Activated T-helper 1 cell treated with anti-CD3 and anti-CD28 coated beads, Interleukin-2, amount 50 U/mL, for 16 hours (primary cell): Measurements from ENCODE around the gene ATP5F1C.
"Not testable (repeated sequence)": the region's sequence is repeated elsewhere in the genome, so short reads cannot be mapped to it uniquely, and the experiment has no call there.

ENCODE experiments used
- DNase-seq, 2 donors: peaks; one replicate each; pipeline ENCODE4 v3.0.0-alpha.2; 2020; ENCODE audit warnings: low read depth in 1 of 2, low spot score in 1 of 2

The ATP5F1C gene

GRCh38 chr10:7787857-7788638 lies at the start of gene ATP5F1C, which contains the start of gene KIN:
ATP5F1C (plus strand) TSS chr10:7788177; CDS start chr10:7788208, 31 bp downstream.
KIN (minus strand) TSS chr10:7787993; CDS start chr10:7787933, 60 bp downstream.
- DNase-seq = peak; percentile 94 to 96

- no peak for DNase-seq
Observed at GRCh38 chr10:7738536-7739407, 49.2 kb upstream of the ATP5F1C start.

- no peak for DNase-seq
Observed at GRCh38 chr10:7744307-7744706, 43.7 kb upstream of the ATP5F1C start.

- DNase-seq = not testable (repeated sequence)
Observed at GRCh38 chr10:7748637-7749036, 39.3 kb upstream of the ATP5F1C start.

GRCh38 chr10:7750222-7750621 lies 37.8 kb upstream of the ATP5F1C start:
- no peak for DNase-seq

- no peak for DNase-seq
Observed at GRCh38 chr10:7752251-7752650, 35.7 kb upstream of the ATP5F1C start.

GRCh38 chr10:7755103-7755502 lies 32.9 kb upstream of the ATP5F1C start:
- no peak for DNase-seq

- DNase-seq = no peak
Observed at GRCh38 chr10:7756360-7756992, 31.5 kb upstream of the ATP5F1C start.

- DNase-seq = no peak
Observed at GRCh38 chr10:7763929-7764328, 24.0 kb upstream of the ATP5F1C start.

GRCh38 chr10:7766241-7766640 lies 21.7 kb upstream of the ATP5F1C start:
- DNase-seq = no peak

GRCh38 chr10:7767209-7767608 lies 20.8 kb upstream of the ATP5F1C start:
- DNase-seq = no peak

GRCh38 chr10:7768417-7768816 lies 19.6 kb upstream of the ATP5F1C start:
- DNase-seq = no peak

GRCh38 chr10:7773845-7774801 lies 13.9 kb upstream of the ATP5F1C start:
- no peak for DNase-seq

- DNase-seq = no peak
Observed at GRCh38 chr10:7776777-7777176, 11.2 kb upstream of the ATP5F1C start.

GRCh38 chr10:7782194-7782593 lies 5.8 kb upstream of the ATP5F1C start:
- not testable (repeated sequence) for DNase-seq

- no peak for DNase-seq
Observed at GRCh38 chr10:7786430-7786829, 1.5 kb upstream of the ATP5F1C start.

- no peak for DNase-seq
Observed at GRCh38 chr10:7787150-7787856, 674 bp upstream of the ATP5F1C start.

GRCh38 chr10:7788639-7789286 lies 786 bp downstream of the ATP5F1C start:
- DNase-seq = no peak

GRCh38 chr10:7789390-7789789 lies 1.4 kb downstream of the ATP5F1C start:
- DNase-seq = no peak
